Measurements from ENCODE around the gene C20orf96.
A peak's percentile ranks its signal among the peaks of the same experiment; 100 is the strongest.

The C20orf96 gene

DNA sequence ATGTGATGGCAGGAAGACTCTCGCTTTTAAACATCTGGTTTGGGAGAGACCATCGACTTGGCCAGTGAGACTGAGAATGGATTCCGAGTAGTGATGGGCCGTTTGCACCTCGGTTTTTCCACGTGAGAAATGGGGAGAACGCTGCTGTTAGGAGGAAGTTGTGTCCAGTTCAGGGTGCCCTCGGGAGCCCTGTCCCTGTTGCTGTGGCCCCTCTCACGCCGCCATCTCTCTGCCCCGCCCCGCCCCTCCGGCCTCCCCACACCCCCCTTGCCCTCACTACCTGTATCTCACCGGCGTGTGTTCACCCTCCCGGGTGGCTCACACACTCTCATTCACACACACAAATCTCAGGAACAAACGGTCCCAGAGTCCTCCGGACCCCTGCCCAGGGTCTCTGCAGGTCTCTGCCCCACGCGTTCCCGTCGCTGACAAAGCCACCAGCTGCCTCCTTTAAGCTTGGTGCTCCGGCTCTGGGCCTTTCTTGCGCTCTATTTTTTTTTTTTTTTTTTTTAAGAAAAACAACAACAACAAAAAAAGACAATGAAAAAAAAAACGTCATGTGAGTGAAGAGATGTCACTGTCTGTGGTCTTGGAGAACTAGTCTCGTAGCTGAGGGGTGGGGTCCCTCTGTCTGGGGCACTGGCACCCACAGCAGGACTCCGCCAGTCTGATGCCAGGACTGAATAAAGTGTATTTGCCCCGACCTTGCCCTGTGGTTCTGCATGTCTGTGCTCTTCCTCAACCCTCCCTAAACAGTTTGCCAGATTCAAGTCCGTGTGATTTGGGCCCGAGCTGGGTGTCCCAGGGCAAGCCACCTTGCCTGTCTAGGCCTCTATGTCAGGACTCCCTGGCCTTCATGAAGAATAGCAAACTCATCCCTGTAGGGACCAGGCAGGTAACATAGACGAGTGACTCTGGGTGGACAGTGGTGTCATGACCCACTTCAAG lies 37.8 kb upstream of the C20orf96 start:
- CTCF ChIA-PET, result interaction anchor here (1.4 to 4.8 kb wide), 9 partner anchors 12 to 121 kb away, joined by 4 to 59 read pairs (median 10); partner anchors contain the start of genes DEFB132, NRSN2 and ZCCHC3
- POLR2A ChIA-PET, result interaction anchor here (0.6 to 1.1 kb wide), 3 partner anchors 17 to 115 kb away, joined by 3 read pairs; no protein-coding TSS in a partner anchor
- no peak for TF ChIP-seq CTCF (IDR thresholded peaks at IDR 0.05; ENCODE audit: insufficient read depth, low read length, missing control alignments)
- DNase-seq (ENCODE audit: low read depth, low spot score), result no peak
- peak overlapping the region; percentile 78 for H3K4me3 ChIP-seq (ENCODE audit: low read depth, low read length)

GRCh38 chr20:327186-328026 lies 36.9 kb upstream of the C20orf96 start:
- no peak for DNase-seq (ENCODE audit: low read depth, low spot score)
- ChIA-PET POLR2A (interaction anchor here (0.6 to 4.5 kb wide), 2 partner anchors 29 to 62 kb away, joined by 3 to 25 read pairs; partner anchors contain the start of gene ZCCHC3), CTCF (interaction anchor here (4.8 kb wide), 1 partner anchor 13 kb away, joined by 59 read pairs; no protein-coding TSS in a partner anchor)
- no peak for TF ChIP-seq CTCF (IDR thresholded peaks at IDR 0.05; ENCODE audit: insufficient read depth, low read length, missing control alignments)
- H3K4me3 ChIP-seq (ENCODE audit: low read depth, low read length), result peak overlapping the region; percentile 78

DNA sequence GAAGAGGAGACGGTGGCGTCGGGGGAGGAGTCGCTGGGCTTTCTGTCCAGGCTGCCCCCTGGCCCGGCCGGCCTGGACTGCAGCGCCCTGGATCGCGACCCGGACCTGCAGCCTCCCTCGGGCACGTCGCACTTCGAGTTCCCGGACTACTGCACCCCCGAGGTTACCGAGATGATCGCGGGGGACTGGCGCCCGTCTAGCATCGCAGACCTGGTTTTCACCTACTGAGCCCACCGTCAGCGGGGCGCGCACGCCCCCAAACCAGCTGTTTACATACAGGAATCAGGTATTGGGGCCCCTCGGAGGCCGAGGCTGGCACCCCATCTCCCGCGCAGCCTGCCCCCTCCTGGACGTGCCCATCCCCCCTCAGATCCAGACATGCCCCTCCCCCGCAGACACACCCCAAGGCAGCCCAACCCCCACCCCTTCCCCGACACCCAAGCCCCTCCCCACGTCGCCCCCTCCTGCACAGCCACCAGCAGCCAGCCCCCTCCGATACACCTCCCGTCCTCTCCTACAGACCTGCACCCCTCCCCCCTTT lies 36.2 kb upstream of the C20orf96 start:
- DNase-seq (ENCODE audit: low read depth, low spot score), result no peak
- CTCF ChIA-PET, result interaction anchor here (3.8 kb wide), 1 partner anchor 17 kb away, joined by 18 read pairs; no protein-coding TSS in a partner anchor

DNA sequence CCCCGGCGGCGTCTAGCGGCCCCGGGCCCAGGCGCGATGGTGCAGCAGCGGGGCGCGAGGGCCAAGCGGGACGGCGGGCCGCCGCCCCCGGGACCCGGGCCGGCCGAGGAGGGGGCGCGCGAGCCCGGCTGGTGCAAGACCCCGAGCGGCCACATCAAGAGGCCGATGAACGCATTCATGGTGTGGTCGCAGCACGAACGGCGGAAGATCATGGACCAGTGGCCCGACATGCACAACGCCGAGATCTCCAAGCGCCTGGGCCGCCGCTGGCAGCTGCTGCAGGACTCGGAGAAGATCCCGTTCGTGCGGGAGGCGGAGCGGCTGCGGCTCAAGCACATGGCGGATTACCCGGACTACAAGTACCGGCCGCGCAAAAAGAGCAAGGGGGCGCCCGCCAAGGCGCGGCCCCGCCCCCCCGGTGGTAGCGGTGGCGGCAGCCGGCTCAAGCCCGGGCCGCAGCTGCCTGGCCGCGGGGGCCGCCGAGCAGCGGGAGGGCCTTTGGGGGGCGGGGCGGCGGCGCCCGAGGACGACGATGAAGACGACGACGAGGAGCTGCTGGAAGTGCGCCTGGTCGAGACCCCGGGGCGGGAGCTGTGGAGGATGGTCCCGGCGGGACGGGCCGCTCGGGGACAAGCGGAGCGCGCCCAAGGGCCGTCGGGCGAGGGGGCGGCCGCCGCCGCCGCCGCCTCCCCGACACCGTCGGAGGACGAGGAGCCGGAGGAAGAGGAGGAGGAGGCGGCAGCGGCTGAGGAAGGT lies 35.5 kb upstream of the C20orf96 start:
- no peak for DNase-seq (ENCODE audit: low read depth, low spot score)
- peak overlapping the region; percentile 78 for H3K4me3 ChIP-seq (ENCODE audit: low read depth, low read length)
- POLR2A ChIA-PET, result interaction anchor here (1.4 to 4.5 kb wide), 3 partner anchors 16 to 55 kb away, joined by 3 to 25 read pairs (median 14); partner anchors contain the start of genes TRIB3 and ZCCHC3
- no peak for TF ChIP-seq CTCF (IDR thresholded peaks at IDR 0.05; ENCODE audit: insufficient read depth, low read length, missing control alignments)
- CTCF ChIA-PET, result interaction anchor here (3.3 to 3.8 kb wide), 2 partner anchors 17 to 28 kb away, joined by 14 to 18 read pairs; no protein-coding TSS in a partner anchor

More for the DNA sequence above, 36.2 kb upstream of the C20orf96 start:
- peak overlapping the region; percentile 78 for H3K4me3 ChIP-seq (ENCODE audit: low read depth, low read length)
- TF ChIP-seq CTCF (IDR thresholded peaks at IDR 0.05; ENCODE audit: insufficient read depth, low read length, missing control alignments), result peak; percentile 0
- POLR2A ChIA-PET, result interaction anchor here (4.5 kb wide), 1 partner anchor 28 kb away, joined by 25 read pairs; the partner anchor contains the start of gene ZCCHC3
